SU-DHL-6 (cell line): ENCODE results near the gene ZGPAT.

Experiments used
- H2AFZ ChIP-seq: fragments of 200-600 bp; sonication (generic); 2 replicates; pipeline ENCODE4 v1.6.1; 2014; ENCODE audit warnings: low read depth, mild to moderate bottlenecking, moderate library complexity, mixed read lengths, antibody characterized with exemption, low read length; ENCODE audit not compliant: severe bottlenecking
- H3F3A ChIP-seq: fragments of 200-600 bp; shearing (Covaris generic); 2 replicates; pipeline ENCODE4 v1.6.0; 2016; ENCODE audit warnings: antibody characterized with exemption, mild to moderate bottlenecking; ENCODE audit not compliant: insufficient read depth
- H3K27ac ChIP-seq: fragments of 200-600 bp; sonication (generic); 2 replicates; pipeline ENCODE4 v1.5.1; 2016; ENCODE audit warnings: low read depth, mild to moderate bottlenecking, low read length, moderate library complexity, mixed read lengths
- H3K27me3 ChIP-seq: fragments of 200-600 bp; sonication (generic), shearing (Covaris generic); 2 replicates; pipeline ENCODE4 v1.6.0; 2014; ENCODE audit warnings: mild to moderate bottlenecking, low read length
- H3K36me3 ChIP-seq: fragments of 200-600 bp; sonication (generic); 2 replicates; pipeline ENCODE4 v1.6.1; 2014; ENCODE audit warnings: mild to moderate bottlenecking, low read length, mixed read lengths
- H3K4me2 ChIP-seq: fragments of 300-600, 200-600 bp; shearing (Covaris generic), sonication (generic); 2 replicates; pipeline ENCODE4 v1.6.0; 2014; ENCODE audit warnings: low read length, low read depth, mild to moderate bottlenecking; ENCODE audit not compliant: poor library complexity, severe bottlenecking
- H3K4me3 ChIP-seq: fragments of 200-600 bp; sonication (generic); 2 replicates; pipeline ENCODE4 v1.5.1; 2014; ENCODE audit warnings: antibody characterized with exemption, low read length, mild to moderate bottlenecking, mixed read lengths; ENCODE audit not compliant: insufficient read depth, poor library complexity, severe bottlenecking
- H3K79me2 ChIP-seq: fragments of 200-600 bp; sonication (generic); 2 replicates; pipeline ENCODE4 v1.6.1; 2014; ENCODE audit warnings: mild to moderate bottlenecking, low read length, moderate library complexity; ENCODE audit not compliant: insufficient read depth
- H3K9ac ChIP-seq: fragments of 200-600 bp; sonication (generic); 2 replicates; pipeline ENCODE4 v1.7.0; 2014; ENCODE audit warnings: mild to moderate bottlenecking, low read length
- H3K9me2 ChIP-seq: fragments of 200-600 bp; sonication (generic); replicated peaks from 2 replicates; pipeline ENCODE4 v1.6.1; 2014; ENCODE audit warnings: low read length; ENCODE audit not compliant: insufficient read depth
- H3K9me3 ChIP-seq: fragments of 200-600 bp; sonication (generic); 2 replicates; pipeline ENCODE4 v1.6.1; 2014; ENCODE audit warnings: low read length, mixed read lengths; ENCODE audit not compliant: insufficient read depth
- H4K20me1 ChIP-seq: fragments of 200-600 bp; sonication (generic); 2 replicates; pipeline ENCODE4 v1.6.1; 2014; ENCODE audit warnings: low read depth, mild to moderate bottlenecking, antibody characterized with exemption, low read length, moderate library complexity, mixed read lengths
- EZH2phosphoT487 ChIP-seq: fragments of 200-600 bp; sonication (generic), shearing (Covaris generic); conservative IDR thresholded peaks from 2 replicates; pipeline ENCODE4 v1.6.1; 2018; ENCODE audit warnings: mild to moderate bottlenecking, antibody characterized with exemption, low read length, moderate library complexity, mixed read lengths
- TF ChIP-seq, protein P1 (sequence below): fragments of 200-600 bp; sonication (generic); IDR thresholded peaks from one replicate; pipeline ENCODE4 v1.5.1; 2017; ENCODE audit warnings: antibody characterized with exemption, mild to moderate bottlenecking, low read length, moderate library complexity; ENCODE audit not compliant: insufficient read depth, poor library complexity, severe bottlenecking

The ZGPAT gene

DNA sequence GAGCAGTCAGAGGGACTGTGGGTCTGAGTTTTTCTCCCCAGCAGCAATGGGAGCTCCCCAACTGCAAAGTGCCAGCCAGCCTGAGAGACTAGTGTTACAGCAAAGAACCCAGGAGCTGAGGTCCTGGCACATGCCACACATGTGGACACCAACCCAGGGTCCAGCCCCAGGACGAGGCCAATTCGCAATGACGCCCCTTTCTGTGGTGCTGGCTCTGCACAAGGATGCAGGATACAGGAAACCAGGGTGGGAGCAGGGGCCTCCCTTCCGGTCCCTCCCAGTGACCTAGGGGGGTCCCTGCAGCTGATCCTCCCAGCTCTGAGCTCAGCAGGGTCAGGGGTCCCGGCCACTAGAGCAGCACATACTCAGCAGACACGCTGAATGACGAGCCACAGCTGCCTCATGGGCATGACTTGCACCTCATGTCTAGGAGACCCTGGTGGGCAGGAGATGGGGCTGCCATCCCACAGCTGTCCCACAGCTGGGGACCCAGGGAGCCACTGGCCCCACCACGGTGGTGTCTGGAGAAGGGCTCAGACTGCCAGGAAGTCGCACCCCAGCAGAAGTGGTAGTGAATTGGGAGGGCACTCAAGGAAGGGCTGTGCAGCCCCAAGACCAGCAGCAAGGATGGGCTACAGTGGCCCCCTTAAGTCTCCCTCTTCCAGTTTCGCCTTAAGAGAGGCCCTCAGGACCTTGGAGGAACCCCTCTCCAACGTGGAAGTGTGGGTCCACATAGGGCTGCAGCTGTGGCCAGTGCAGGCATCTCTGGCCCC is 3.7 kb upstream of the ZGPAT start:
- no peak overlapping the region for H3K9ac ChIP-seq
- no peak overlapping the region for H3K4me2 ChIP-seq
- no peaks in the 10 kb centered on the region for H3K36me3 ChIP-seq
- H2AFZ ChIP-seq, result no peak overlapping the region
- H3K9me3 ChIP-seq, result no peaks in the 10 kb centered on the region
- peaks cover 27% of the 10 kb centered on the region for H3K79me2 ChIP-seq
- TF ChIP-seq EZH2phosphoT487, result no peak
- TF ChIP-seq, protein P1, sequence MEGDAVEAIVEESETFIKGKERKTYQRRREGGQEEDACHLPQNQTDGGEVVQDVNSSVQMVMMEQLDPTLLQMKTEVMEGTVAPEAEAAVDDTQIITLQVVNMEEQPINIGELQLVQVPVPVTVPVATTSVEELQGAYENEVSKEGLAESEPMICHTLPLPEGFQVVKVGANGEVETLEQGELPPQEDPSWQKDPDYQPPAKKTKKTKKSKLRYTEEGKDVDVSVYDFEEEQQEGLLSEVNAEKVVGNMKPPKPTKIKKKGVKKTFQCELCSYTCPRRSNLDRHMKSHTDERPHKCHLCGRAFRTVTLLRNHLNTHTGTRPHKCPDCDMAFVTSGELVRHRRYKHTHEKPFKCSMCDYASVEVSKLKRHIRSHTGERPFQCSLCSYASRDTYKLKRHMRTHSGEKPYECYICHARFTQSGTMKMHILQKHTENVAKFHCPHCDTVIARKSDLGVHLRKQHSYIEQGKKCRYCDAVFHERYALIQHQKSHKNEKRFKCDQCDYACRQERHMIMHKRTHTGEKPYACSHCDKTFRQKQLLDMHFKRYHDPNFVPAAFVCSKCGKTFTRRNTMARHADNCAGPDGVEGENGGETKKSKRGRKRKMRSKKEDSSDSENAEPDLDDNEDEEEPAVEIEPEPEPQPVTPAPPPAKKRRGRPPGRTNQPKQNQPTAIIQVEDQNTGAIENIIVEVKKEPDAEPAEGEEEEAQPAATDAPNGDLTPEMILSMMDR, result no peak
- no peak overlapping the region for H3K27ac ChIP-seq
- no peak overlapping the region for H3K4me3 ChIP-seq
- no peaks in the 10 kb centered on the region for H3F3A ChIP-seq
- H3K9me2 ChIP-seq, result no peaks in the 10 kb centered on the region
- 0 out of 2 replicates have a peak, but pooled peaks cover 4% of the 10 kb centered on the region for H4K20me1 ChIP-seq
- no peaks in the 10 kb centered on the region for H3K27me3 ChIP-seq

DNA sequence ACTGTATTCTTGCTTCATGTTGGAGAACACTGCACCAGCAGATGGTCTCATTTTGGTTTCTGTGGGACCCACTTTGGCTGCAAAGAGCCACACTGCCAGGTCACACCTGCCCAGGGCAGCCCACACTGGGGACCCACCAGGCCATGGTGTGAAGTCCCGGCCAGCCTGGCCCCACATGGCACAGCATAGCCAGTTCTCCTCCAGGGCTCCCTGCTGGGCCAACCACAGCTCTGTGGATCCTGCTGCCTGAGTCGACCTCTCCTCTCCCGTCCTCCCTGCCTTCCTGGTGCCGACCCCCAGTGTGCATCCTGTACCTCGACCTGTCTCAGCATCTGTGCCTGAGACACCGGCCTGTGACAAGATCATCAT is 3.1 kb upstream of the ZGPAT start:
- no peaks in the 10 kb centered on the region for H3F3A ChIP-seq
- H3K4me2 ChIP-seq, result no peak overlapping the region
- no peaks in the 10 kb centered on the region for H3K9me3 ChIP-seq
- peaks cover 31% of the 10 kb centered on the region for H3K79me2 ChIP-seq
- H3K27ac ChIP-seq, result no peak overlapping the region
- H3K9ac ChIP-seq, result no peak overlapping the region
- no peaks in the 10 kb centered on the region for H3K27me3 ChIP-seq
- H4K20me1 ChIP-seq, result 0 out of 2 replicates have a peak, but pooled peaks cover 4% of the 10 kb centered on the region
- no peak overlapping the region for H3K4me3 ChIP-seq
- no peaks in the 10 kb centered on the region for H3K9me2 ChIP-seq
- no peak overlapping the region for H2AFZ ChIP-seq
- no peaks in the 10 kb centered on the region for H3K36me3 ChIP-seq
- no peak for TF ChIP-seq EZH2phosphoT487

DNA sequence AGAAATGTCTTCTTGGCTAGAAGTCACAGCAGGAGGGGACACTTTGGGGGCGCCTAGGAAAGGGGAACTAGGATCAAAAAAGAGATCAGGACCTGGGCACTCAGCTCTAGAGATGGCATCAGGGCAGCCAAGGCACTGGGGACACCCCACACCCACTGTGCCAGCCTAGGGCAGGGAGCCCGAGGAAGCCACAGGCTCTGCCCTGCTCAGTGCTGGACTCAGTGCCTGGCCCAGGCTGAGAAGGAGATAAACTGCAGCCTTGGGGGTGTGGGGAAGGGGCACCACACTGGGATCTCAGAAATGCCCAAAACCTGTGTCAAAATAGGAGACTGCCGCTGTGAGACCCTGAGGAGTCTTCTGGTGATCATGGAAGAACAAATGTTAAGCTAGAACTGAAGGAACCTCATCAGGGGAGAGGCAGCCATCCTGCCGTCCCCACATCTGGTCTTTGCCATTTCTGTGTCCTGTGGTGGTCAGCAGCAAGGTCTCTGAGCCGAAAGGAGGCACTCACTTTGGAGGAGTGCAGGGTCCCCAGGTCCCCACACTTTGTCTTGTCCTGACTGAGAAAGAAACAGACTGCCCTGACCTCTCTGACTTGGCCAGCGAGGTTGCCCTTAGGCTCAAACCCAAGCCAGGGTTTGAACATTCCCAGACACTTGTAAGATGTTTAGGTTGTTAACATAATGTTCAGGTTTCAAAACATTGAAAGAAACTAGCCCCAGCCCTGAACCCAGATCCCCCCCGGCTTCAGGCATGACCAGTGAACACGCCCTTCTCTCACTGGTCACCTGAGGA is 2.4 kb upstream of the ZGPAT start:
- H3K27me3 ChIP-seq, result no peaks in the 10 kb centered on the region
- no peak overlapping the region for H3K9ac ChIP-seq
- H3K9me2 ChIP-seq, result no peaks in the 10 kb centered on the region
- no peaks in the 10 kb centered on the region for H3K9me3 ChIP-seq
- H3K36me3 ChIP-seq, result peaks cover under 1% of the 10 kb centered on the region; the same call in 1 of the 2 replicates
- H3K79me2 ChIP-seq, result peaks cover 36% of the 10 kb centered on the region
- no peak overlapping the region for H2AFZ ChIP-seq
- TF ChIP-seq, protein P1, result no peak
- TF ChIP-seq EZH2phosphoT487, result no peak
- H4K20me1 ChIP-seq, result 0 out of 2 replicates have a peak, but pooled peaks cover 4% of the 10 kb centered on the region
- H3F3A ChIP-seq, result 0 out of 2 replicates have a peak, but pooled peaks cover under 1% of the 10 kb centered on the region
- H3K27ac ChIP-seq, result no peak overlapping the region
- no peak overlapping the region for H3K4me2 ChIP-seq
- no peak overlapping the region for H3K4me3 ChIP-seq
